CD4-positive, alpha-beta T cell treated with Interleukin-10 for 1 hour (primary cell): ENCODE measurements around the gene ATF7IP2.
A peak's percentile ranks its signal among the peaks of the same experiment; 100 is the strongest.
"Not testable (repeated sequence)": the region's sequence is repeated elsewhere in the genome, so short reads cannot be mapped to it uniquely, and the experiment has no call there.

Experiments
- DNase-seq: peaks from one replicate; pipeline ENCODE4 v3.0.0-alpha.2; 2020

The ATF7IP2 gene

GRCh38 chr16:10376229-10376628 lies 9.6 kb upstream of the ATF7IP2 start:
- no peak for DNase-seq

- DNase-seq, result no peak
Observed at GRCh38 chr16:10383626-10384025, 2.2 kb upstream of the ATF7IP2 start.

DNA sequence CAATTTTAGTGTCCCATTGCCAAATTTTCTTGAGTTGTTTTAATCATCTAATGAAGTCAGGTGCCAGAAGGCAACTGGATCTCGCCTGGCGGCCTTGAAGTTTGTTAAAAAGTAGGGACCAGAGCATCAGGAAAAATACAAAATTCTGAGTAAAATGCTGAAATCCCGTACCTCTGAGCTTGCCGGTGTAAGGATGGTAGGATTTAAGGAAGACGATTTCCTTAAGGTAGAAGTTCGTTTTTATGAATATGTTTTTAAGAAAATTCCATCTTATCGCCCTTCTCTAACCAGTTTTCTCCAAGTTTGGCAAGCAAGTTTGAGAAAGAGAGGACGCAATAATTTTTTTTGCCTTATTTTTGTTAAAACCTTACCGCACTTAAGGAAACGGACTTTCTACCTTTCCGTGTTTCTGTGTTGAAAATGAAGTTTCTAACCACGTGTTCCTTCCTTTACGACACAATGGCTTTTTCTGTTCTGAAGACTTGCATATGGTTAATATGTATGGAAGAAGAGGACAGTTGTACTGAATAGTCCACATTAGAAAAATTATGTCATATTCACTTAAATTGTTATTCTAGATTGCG lies 748 bp downstream of the ATF7IP2 start:
- peak; percentile 20 for DNase-seq

DNA sequence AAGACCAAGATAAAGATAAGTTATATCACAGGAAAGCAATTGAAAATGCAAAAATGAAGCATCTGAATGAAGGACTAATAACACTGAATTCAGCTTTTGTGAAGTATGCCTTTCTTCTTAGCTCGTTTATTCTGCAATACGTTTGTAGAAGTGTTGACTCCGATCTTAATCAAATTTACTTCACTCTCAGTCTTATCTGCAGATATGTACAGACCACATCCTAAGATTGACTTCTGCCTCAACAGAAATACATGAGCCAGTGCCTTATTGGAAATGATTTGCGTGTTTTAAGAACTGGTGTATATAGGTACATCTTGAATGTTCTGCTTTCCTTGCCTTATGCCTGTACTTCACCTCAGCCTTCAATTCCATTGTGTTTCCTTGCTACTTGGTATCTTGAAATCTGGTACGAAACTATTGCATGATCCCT lies 1.3 kb downstream of the ATF7IP2 start:
- no peak for DNase-seq

DNA sequence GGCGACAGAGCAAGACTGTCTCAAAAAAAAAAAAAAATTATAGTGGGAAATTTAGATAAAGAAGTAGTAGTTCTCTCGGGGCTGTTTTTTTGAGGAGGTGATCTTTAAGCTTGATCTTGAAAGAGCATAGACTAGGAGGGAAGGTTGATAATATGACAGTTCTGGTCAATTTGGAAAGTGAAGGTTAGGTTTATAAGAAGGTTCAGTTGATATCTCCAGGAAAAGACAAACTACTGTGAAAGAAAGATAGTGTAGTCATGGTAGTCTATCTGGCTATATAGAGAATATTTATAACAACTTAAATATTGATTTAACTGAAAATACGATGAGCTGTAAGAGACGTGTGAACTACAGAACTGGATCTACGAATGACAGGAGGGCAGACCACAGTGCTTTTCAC lies 3.1 kb downstream of the ATF7IP2 start:
- DNase-seq, result no peak

DNA sequence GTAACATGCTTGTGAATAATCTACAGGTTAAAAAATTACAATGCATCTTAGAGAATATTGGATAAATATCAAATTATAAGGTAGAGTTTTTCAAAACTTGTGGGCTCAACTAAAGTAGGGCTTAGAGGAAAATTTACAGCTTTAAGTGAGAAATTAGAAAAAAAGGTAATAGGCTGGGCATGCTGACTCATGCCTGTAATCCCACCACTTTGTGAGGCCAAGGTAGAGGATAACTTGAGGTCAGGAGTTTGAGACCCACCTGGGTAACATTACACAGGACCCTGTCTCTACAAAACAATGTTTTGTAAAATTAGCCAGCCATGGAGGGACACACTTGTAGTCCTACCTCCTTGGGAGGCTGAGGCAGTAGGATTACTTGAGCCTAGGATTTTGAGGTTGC lies 4.5 kb downstream of the ATF7IP2 start:
- DNase-seq, result no peak

DNA sequence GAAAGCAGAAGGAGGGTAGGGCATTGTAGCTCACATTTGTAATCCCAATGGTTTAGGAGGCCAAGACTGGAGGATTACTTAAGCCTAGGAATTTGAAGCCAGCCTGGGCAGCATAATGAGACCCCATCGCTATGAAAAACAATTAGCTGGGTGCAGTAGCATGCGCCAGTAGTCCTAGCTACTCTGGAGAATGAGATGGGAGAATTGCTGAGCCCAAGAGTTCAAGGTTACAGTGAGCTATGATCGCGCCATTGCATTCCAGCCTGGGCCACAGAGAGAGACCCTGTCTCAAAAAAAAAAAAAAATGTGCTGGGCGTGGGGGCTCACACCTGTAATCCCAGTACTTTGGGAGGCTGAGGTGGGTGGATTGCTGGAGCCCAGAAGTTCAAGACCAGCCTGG lies 5.0 kb downstream of the ATF7IP2 start:
- no peak for DNase-seq

- no peak for DNase-seq
Observed at GRCh38 chr16:10391339-10391738, 5.5 kb downstream of the ATF7IP2 start.

GRCh38 chr16:10402975-10403374 lies 17.1 kb downstream of the ATF7IP2 start:
- no peak for DNase-seq

GRCh38 chr16:10405386-10405939 lies 19.6 kb downstream of the ATF7IP2 start:
- no peak for DNase-seq

DNA sequence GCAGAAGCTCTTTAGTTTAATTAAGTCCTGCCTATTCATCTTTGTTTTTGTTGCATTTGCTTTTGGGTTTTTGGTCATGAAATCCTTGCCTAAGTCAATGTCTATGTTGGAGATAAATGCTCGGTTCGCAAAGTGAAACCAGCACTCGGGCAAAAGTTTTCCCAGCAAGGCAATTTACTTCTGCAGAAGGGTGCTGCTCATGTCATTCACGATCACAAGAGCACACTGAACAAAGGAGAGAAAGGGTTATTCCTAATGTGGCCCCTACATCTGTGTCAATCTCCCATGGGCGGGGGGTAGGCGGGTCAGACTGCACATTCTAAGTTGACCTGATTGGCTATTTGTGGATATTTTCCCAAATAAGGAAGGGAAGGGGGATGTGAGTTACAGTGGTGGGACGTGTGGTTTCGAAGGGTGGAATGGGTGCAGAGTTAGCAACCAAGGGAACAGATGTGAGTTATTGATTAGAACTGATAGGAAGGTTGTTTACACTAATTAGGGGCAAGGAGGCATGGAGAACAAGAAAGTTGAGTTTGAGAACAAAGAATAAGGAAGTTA lies 23.0 kb downstream of the ATF7IP2 start:
- no peak for DNase-seq

GRCh38 chr16:10409713-10410112 lies 23.9 kb downstream of the ATF7IP2 start:
- not testable (repeated sequence) for DNase-seq

GRCh38 chr16:10410469-10410868 lies 24.6 kb downstream of the ATF7IP2 start:
- DNase-seq, result no peak

DNA sequence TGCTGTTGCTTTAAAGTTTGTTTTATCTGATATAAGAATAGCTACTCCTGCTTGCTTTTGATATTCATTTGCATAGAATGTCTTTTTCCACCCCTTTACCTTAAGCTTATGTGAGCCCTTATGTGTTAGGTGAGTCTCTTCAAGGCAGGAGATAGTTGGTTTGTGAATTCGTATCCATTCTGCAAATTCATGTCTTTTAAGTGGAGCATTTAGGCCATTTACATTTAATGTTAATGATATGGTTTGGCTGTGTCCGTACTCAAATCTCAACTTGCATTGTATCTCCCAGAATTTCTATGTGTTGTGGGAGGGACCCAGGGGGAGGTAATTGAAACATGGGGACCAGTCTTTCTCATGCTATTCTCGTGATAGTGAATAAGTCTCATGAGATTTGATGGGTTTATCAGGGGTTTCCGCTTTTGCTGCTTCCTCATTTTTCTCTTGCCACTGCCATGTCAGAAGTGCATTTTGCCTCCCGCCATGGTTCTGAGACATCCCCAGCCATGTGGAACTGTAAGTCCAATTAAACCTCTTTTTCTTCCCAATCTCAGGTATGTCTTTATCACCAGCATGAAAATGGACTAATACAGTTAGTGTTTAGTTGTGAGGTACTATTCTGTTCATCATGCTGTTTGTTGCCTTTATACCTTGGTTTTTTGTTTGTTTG lies 27.2 kb downstream of the ATF7IP2 start:
- no peak for DNase-seq

- DNase-seq, result not testable (repeated sequence)
Observed at GRCh38 chr16:10418204-10418603, 32.3 kb downstream of the ATF7IP2 start.

DNA sequence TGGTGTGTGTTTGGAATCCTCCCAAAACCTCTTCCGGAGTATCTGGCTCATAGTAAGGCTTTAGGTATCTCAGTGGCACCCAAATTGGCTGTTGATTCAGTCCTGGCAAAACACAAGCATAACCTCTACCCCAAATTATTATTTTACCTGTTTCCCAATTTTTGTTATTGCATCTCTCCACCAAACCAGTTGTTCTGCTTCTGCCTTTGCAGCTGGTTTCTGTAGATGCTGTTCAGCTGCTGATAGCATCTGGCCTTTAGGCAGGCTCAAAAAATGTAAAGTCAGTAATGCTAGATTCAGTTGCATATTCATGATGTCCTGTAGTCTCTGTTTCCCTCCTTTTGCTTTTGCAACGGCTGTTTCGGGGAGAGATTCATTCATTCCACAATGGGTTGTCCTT lies 33.8 kb downstream of the ATF7IP2 start:
- DNase-seq, result no peak

DNA sequence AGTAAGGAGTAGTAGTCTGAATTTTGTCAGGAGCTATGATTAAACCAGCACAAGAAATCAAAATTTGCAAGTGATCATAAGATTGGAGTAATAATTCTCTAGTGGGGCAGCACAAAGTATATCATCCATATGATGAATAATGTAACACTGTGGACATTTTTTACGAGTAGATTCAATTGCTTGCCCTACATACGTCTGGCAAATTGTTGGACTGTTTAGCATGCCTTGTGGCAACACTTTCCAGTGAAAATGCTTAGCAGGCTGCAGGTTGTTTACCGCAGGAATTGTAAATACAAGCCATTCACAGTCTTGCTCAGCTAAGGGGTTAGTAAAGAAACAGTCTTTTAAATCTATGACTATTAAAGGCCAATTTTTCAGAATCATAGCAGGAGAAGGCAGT lies 35.7 kb downstream of the ATF7IP2 start:
- no peak for DNase-seq

GRCh38 chr16:10428433-10429168 lies 42.7 kb downstream of the ATF7IP2 start:
- DNase-seq, result no peak

DNA sequence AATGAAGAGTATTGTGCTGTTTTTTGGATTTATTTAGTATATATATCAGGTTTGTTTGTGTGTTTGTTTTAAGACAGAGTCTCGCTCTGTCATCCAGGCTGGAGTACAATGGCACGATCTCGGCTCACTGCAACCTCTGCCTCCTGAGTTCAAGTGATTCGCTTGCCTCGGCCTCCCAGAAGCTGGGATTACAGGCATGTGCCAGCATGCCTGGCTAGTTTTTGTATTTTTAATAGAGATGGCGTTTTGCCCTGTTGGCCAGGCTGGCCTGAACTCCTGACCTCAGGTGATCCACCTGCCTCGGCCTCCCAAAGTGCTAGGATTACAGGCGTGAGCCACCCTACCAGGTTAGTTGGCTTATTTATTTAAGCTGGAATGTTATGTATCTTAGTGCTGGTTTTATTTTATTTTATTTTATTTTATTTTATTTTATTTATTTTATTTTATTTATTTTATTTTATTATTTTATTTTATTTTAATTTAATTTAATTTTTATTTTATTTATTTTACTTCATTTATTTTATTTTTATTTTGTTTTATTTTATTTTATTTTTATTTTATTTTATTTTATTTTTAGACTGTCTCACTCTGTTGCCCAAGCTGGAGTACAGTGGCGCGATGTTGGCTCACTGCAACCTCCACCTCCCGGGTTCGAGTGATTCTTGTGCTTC lies 43.6 kb downstream of the ATF7IP2 start:
- DNase-seq, result not testable (repeated sequence)

- no peak for DNase-seq
Observed at GRCh38 chr16:10441726-10442125, 55.9 kb downstream of the ATF7IP2 start.

DNA sequence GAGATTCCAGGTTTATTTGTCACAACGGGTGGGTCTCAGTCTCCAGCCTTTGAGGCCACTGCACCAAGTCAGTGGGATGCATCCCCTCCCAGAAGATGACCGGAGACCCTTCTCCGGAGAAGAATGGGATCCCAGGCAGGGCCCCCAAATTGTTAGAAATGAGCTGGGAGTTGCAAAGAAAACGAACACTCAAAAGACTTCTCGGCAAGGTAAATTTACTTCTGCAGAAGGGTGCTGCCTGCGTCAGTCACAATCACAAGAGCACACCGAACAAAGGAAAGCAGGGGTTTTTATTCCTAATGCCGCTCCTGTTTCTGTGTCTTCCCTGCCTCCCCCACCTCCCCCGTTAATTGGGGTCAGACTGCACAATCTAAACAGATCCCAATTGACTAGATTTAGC lies 61.4 kb downstream of the ATF7IP2 start:
- no peak for DNase-seq

GRCh38 chr16:10452208-10453158 lies 66.6 kb downstream of the ATF7IP2 start:
- not testable (repeated sequence) for DNase-seq
